T-helper 1 cell treated with Interleukin-12 subunit alpha and Interleukin-12 subunit beta and Interleukin-4 antibody, amounts not matched to agents 30 μg/mL and 1 μg/mL, for 36 hours (primary cell): ENCODE measurements around the gene LRRTM4.

Experiments
- H3K27ac Mint-ChIP-seq: one replicate; pipeline ENCODE4 v1.8.0; 2021; ENCODE audit warnings: mild to moderate bottlenecking, mixed read lengths
- H3K27me3 Mint-ChIP-seq: one replicate; pipeline ENCODE4 v1.8.0; 2021; ENCODE audit warnings: low read depth, mixed read lengths
- H3K36me3 Mint-ChIP-seq: one replicate; pipeline ENCODE4 v1.8.0; 2021; ENCODE audit warnings: low read depth, mixed read lengths
- H3K4me1 Mint-ChIP-seq: one replicate; pipeline ENCODE4 v1.8.0; 2021; ENCODE audit warnings: low read depth, mixed read lengths
- H3K4me3 Mint-ChIP-seq: one replicate; pipeline ENCODE4 v1.8.0; 2021; ENCODE audit warnings: mild to moderate bottlenecking, moderate library complexity, mixed read lengths
- H3K9me3 Mint-ChIP-seq: one replicate; pipeline ENCODE4 v1.8.0; 2021; ENCODE audit warnings: mixed read lengths

LRRTM4 gene

DNA sequence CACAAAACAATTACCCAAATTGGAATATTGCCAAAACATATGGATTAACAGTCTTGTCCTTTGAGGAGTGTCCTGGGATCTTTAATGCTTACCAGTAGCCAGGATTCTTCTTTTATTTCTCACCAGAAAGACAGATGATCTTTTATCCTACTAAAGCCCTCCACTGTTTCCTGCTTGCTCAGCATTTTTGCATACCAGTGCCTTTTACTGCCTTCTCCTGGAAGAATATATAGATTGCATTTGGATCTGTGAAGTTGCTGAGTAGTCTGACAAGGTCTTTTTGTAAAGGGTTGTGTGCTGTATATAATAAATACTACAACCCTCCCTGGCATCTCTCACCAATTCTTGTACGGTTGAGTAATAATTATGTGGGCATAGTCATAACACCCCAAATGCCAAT is 652.2 kb downstream of the LRRTM4 start:
- Mint-ChIP-seq H3K36me3 (no peaks in the 10 kb centered on the region), H3K27ac (no peak overlapping the region), H3K4me3 (no peak overlapping the region), H3K9me3 (no peaks in the 10 kb centered on the region), H3K4me1 (no peaks in the 10 kb centered on the region), H3K27me3 (no peaks in the 10 kb centered on the region)

DNA sequence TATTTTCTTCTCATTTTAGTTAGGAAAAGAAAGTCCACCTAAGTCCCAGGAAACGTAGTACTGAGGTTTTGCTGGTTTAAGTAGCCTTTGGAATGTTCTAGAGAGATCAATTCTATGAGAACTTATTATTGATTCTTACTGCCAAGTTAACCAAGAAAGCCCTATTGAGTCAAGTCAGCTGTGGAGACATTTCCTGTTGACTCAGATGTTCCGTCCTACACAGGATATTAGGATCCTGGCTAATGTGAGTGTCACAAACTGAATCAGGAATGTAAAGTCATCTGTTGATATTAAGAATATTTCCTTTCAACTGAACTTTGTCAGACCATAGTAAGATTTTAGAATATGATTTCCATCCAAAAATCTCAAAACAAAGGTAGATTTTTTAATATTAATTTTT is 654.3 kb downstream of the LRRTM4 start:
- no peaks in the 10 kb centered on the region for H3K9me3 Mint-ChIP-seq
- H3K36me3 Mint-ChIP-seq: no peaks in the 10 kb centered on the region
- H3K4me1 Mint-ChIP-seq: no peaks in the 10 kb centered on the region
- no peak overlapping the region for H3K4me3 Mint-ChIP-seq
- H3K27ac Mint-ChIP-seq: no peak overlapping the region
- H3K27me3 Mint-ChIP-seq: no peaks in the 10 kb centered on the region

DNA sequence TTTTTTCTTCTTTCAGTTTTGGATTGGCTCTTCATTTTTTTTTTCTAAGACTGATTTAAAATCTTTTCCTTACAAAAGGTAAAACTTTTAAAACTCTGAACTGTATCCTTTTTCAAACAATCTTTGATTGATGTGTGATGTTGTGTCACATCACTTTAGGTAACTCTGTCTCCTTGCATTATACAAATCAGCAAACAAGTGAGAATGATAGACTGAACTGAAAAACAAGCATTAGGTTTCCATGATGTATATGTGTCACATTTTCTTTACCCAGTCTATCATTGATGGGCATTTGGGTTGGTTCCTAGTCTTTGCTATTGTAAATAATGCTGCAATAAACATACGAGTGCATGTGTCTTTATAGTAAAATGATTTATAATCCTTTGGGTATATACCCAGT is 655.7 kb downstream of the LRRTM4 start:
- Mint-ChIP-seq H3K4me1 (no peaks in the 10 kb centered on the region), H3K4me3 (no peak overlapping the region), H3K36me3 (no peaks in the 10 kb centered on the region), H3K9me3 (no peaks in the 10 kb centered on the region), H3K27ac (no peak overlapping the region), H3K27me3 (no peaks in the 10 kb centered on the region)

DNA sequence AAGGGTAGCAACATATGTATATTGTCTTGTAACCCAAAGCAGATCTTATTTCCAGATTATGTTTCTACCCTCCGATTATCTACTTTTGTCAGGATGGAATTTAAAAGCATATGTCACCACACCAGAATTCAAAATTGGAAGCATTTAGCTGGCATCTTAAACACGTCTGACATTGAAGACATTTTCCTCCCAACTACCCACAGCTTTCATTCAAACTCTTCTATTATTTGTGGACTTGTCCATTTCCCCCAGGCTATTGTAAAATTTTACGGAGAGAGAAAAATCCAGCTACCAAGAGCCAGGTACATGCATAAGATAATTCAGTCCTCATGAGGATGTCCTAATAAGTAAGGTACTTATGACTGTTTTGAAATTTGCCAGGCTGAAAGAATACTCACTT is 659.3 kb downstream of the LRRTM4 start:
- Mint-ChIP-seq H3K4me3 (no peak overlapping the region), H3K36me3 (no peaks in the 10 kb centered on the region), H3K27me3 (no peaks in the 10 kb centered on the region), H3K4me1 (no peaks in the 10 kb centered on the region), H3K27ac (no peak overlapping the region), H3K9me3 (no peaks in the 10 kb centered on the region)

DNA sequence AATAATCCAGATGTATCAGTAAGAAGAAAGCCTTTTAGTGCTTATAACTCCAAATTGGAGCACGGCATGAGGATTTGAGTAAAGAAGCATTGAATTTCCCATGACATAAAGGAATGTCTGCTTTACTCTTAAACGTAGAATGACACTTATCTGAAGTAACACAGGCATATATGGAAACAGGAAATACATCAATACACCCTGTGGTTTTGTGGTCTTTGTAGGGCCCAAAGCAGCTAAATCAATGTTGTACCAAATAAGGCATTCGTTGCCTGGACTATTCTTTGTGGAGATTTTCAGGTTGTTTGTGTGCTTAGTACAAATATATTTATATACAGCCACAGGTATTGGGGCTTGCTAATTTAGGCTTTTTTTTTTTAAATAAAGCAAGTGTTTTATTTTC is 660.5 kb downstream of the LRRTM4 start:
- Mint-ChIP-seq H3K27ac (no peak overlapping the region), H3K9me3 (no peaks in the 10 kb centered on the region), H3K27me3 (no peaks in the 10 kb centered on the region), H3K4me3 (no peak overlapping the region), H3K4me1 (no peaks in the 10 kb centered on the region), H3K36me3 (no peaks in the 10 kb centered on the region)

DNA sequence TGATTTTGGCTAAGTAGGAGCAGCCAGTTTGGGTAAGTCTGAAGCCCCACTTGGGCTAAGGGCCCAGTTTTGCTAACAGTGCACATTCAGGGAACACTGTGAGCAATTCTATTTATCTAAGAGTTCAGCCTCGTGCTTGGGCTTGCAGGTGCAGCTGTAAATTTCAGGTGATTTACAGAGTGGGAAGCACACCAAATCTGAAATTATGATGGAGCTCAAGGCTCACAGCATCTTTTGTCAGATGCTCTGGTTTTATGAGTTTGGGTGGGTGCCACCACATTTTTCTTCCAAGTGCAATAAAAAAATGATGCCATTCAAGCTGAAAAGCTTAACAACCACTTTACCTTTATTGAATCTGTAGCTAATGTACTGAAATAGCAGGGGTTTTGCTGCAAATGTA is 671.2 kb downstream of the LRRTM4 start:
- peaks cover 13% of the 10 kb centered on the region for H3K9me3 Mint-ChIP-seq
- no peaks in the 10 kb centered on the region for H3K27me3 Mint-ChIP-seq
- no peaks in the 10 kb centered on the region for H3K36me3 Mint-ChIP-seq
- no peak overlapping the region for H3K4me3 Mint-ChIP-seq
- H3K4me1 Mint-ChIP-seq: no peaks in the 10 kb centered on the region
- no peak overlapping the region for H3K27ac Mint-ChIP-seq

DNA sequence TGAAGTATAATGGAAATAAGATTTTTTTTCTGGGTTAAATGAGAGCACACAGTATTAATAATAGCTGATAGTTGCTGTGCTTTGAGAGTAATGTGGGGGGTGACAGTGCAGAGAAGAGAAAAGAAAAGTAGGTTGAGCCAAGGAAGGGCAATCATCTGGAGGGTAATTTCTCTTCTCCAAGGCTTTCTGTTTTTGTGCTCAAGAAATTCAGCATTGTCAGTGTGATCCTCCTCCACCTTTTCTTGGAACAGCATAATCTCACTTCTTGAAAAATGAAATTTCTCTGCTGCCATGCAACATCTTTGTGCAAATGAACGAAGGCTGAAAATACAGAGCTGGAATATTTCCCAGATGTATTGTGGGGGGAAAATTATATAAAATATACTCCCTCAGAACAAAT is 673.1 kb downstream of the LRRTM4 start:
- Mint-ChIP-seq H3K27ac (no peak overlapping the region), H3K9me3 (peaks cover 11% of the 10 kb centered on the region), H3K4me1 (no peaks in the 10 kb centered on the region), H3K27me3 (no peaks in the 10 kb centered on the region), H3K36me3 (no peaks in the 10 kb centered on the region), H3K4me3 (no peak overlapping the region)

DNA sequence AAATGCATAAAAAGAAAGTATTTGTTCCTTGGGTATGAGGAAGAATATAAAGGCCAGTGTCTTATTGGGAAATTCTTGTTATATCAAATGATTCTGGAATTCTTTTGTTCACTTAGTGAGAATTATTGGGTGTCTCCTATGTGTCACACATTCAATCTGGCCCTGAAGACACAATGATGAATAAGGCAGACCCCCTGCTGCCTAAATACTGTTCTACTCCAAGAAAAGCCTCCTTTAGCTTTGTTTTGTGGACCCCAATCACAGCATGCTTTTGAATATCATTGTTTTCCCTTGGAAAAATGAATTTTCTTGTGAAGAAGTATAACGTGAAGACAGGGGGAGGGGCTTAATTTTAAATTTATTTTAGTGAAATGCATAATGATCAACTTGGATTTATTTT is 682.4 kb downstream of the LRRTM4 start:
- no peaks in the 10 kb centered on the region for H3K27me3 Mint-ChIP-seq

DNA sequence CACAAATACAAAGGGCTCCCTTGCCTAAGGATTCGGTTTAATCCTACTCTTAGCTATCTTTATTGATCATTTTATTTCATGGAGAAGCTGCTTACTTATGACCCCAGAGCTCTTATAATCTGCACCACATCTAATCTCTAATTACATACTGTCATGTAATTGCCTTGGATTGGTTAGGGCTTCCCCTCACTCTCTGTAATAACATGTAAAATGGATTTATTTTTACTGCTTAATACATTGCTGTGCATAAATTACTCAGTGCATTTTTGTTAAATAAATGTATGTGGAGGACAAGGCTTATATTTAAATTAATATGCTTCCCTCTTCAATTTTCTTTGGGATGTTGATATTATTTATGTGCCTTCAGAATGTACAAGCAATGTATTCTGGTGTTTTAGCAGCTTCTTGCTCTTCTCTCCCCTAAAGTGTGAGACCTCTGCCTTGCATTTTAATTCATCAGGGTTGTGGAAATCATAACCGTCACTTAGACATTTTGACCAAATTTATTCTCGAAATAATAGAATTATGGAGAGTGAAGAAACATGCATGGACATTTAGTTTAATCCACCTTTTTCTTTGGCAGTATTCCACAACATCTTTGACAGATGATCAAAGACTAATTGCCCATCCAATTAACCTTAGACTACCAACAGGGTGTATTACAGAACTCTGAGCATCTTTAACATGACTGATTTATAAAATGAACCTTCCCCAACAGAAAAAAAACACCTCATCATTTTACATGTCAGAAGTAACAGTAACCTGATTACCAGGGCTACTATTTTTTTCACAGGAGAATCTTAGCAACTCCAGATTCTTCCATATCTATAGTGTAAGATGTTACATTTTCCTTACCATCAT is 692.6 kb downstream of the LRRTM4 start:
- Mint-ChIP-seq H3K9me3 (peaks cover 14% of the 10 kb centered on the region), H3K27me3 (no peaks in the 10 kb centered on the region), H3K36me3 (no peaks in the 10 kb centered on the region), H3K4me3 (no peak overlapping the region), H3K27ac (no peak overlapping the region), H3K4me1 (no peaks in the 10 kb centered on the region)

More for the DNA sequence above, 682.4 kb downstream of the LRRTM4 start:
- peaks cover 15% of the 10 kb centered on the region for H3K9me3 Mint-ChIP-seq
- H3K4me1 Mint-ChIP-seq: no peaks in the 10 kb centered on the region
- no peaks in the 10 kb centered on the region for H3K36me3 Mint-ChIP-seq
- H3K4me3 Mint-ChIP-seq: no peak overlapping the region
- H3K27ac Mint-ChIP-seq: no peak overlapping the region

DNA sequence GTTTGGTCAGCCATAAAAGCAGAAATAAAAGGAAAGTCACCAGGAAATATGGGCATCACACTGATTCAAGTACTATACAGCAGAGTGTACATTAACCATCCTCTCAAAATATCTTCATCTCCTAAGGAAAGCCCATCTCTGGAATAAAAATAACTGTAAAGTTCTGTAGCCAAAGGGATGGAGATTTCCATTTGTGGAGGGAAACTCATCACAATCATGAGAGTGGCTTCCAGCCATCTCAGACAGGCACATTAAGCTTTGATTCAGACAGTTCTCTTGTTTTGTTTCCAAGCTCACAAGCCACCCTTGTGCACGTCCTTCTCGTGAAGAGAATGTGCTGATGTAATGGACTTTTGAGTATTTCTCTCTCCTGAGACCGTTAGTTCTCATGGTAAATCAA is 695.5 kb downstream of the LRRTM4 start:
- H3K27me3 Mint-ChIP-seq: no peaks in the 10 kb centered on the region
- H3K4me1 Mint-ChIP-seq: no peaks in the 10 kb centered on the region
- no peak overlapping the region for H3K27ac Mint-ChIP-seq
- H3K9me3 Mint-ChIP-seq: peaks cover 14% of the 10 kb centered on the region
- H3K4me3 Mint-ChIP-seq: no peak overlapping the region
- H3K36me3 Mint-ChIP-seq: no peaks in the 10 kb centered on the region

DNA sequence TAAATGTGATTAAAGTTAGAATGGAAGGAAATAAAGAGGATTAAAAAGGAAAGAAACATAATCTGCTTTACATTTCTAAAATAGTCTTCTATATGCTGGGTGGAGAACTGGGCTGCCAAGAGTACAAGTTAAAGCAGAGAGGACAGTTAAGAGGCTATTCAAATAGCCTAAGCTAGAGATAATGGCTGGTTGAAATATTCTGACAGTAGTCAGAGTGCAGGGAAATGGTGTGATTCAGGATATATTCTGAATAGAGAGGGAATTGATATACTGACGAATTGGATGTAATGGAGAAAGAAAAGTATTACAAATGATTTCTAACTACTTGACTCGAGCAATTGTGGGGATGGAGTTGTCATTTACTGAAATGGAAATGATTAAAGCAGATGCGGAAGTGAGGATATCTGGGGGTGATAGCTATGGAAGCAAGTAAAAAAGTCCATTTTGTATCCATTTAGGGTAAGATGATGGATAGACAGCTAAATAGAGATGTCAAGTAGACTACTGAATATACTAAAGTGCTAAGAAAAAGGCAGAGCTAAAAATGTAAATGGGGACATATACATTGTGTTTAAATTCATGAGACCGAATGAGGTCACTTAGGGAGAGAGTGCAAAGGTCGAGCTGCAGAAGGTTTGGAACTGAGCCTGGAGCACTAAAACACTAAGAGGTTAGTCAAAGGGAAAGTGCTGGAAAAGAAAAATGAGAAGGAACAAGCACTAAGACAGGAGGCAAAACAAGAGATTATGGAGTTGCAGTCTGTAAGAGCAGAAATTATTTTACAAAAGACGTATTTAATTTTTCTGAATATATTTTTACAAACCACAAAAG is 696.8 kb downstream of the LRRTM4 start:
- peaks cover 14% of the 10 kb centered on the region for H3K9me3 Mint-ChIP-seq
- H3K4me1 Mint-ChIP-seq: no peaks in the 10 kb centered on the region
- H3K36me3 Mint-ChIP-seq: no peaks in the 10 kb centered on the region
- no peak overlapping the region for H3K4me3 Mint-ChIP-seq
- H3K27me3 Mint-ChIP-seq: no peaks in the 10 kb centered on the region
- no peak overlapping the region for H3K27ac Mint-ChIP-seq

DNA sequence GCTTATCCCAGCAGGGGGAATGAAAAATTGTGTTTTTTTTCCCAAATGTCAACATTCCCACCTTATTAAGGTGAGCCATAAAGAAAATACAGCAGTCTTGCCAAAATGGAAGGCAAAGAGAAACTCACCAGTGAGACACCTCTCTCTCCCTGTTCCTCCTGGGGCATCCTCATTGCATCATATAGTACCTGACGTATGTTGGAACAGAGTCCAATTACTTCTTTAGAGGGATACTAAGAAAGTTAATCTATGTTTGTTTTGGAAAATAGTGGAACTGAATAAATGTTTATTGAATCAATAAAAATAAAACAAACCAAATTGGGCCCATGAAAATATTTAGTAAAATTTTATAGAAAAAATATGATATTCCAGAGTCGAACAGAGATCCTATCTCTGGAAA is 700.4 kb downstream of the LRRTM4 start:
- Mint-ChIP-seq H3K36me3 (no peaks in the 10 kb centered on the region), H3K27me3 (no peaks in the 10 kb centered on the region), H3K27ac (no peak overlapping the region), H3K9me3 (peaks cover 7% of the 10 kb centered on the region), H3K4me1 (no peaks in the 10 kb centered on the region), H3K4me3 (no peak overlapping the region)

DNA sequence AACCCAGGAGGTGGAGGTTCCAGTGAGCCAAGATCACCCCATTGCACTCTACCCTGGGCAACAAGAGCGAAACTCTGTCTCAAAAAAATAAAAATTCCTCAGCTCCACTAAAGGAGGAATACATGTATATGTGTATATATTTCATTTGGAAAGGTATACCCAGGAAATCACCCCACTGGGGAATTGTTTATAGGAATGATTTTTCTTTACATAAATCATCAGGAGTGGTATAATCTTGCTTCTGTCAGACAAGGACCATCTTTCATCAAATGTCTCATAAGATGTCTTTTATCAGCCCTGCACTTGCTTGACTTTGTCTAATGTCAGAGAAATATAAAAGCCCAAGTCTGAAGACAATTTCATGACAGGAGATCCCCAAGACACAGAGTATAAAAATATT is 709.1 kb downstream of the LRRTM4 start:
- no peaks in the 10 kb centered on the region for H3K9me3 Mint-ChIP-seq
- no peaks in the 10 kb centered on the region for H3K27me3 Mint-ChIP-seq
- no peak overlapping the region for H3K4me3 Mint-ChIP-seq
- H3K36me3 Mint-ChIP-seq: no peaks in the 10 kb centered on the region
- H3K4me1 Mint-ChIP-seq: no peaks in the 10 kb centered on the region
- no peak overlapping the region for H3K27ac Mint-ChIP-seq

DNA sequence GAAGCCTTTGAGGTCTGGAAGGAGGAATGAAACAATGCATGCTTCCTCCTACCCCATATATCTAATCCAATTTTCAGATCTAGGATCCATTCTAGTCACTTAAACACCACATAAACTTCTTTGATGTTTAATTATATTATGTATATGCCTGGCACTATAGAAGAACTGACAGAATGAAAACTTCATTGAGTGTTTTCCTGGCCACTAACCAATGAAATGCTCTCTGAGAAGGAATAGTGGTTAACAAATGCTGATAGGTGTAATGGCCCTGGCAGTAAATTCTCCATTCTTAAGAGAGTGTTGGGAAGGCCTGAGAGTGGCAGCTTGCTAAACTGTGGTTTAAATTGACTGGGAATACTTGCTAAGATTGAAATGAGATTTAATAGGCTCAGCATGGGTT is 710.0 kb downstream of the LRRTM4 start:
- Mint-ChIP-seq H3K4me3 (no peak overlapping the region), H3K27me3 (no peaks in the 10 kb centered on the region), H3K36me3 (no peaks in the 10 kb centered on the region), H3K27ac (no peak overlapping the region), H3K9me3 (no peaks in the 10 kb centered on the region), H3K4me1 (no peaks in the 10 kb centered on the region)

DNA sequence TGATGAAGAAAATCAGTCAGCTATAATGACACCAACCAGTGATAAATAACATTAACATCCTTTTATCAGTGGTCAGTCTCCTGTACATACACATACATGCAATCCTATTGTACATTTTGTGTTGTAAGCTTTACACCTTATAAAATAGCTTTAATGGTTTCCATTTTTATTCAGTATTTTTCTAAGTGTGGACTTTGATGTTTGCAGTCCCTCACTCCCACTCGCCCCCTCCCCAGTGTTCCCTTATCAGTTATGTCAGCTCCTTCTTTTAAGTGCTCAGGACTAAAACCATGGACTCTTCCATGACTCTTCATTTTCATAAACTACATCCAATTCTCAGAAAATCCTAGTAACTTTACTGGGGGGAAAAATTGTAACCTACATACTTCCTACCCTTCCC is 713.0 kb downstream of the LRRTM4 start:
- Mint-ChIP-seq H3K9me3 (no peaks in the 10 kb centered on the region), H3K36me3 (no peaks in the 10 kb centered on the region), H3K27ac (no peak overlapping the region), H3K27me3 (no peaks in the 10 kb centered on the region), H3K4me3 (no peak overlapping the region), H3K4me1 (no peaks in the 10 kb centered on the region)
